Measurements from ENCODE around the gene ARFGAP3.
"Not testable (repeated sequence)": the region's sequence is repeated elsewhere in the genome, so short reads cannot be mapped to it uniquely, and the experiment has no call there.

Gene ARFGAP3

GRCh38 chr22:42769574-42770447 is 87.3 kb downstream of the ARFGAP3 start:
- no peak for DNase-seq (ENCODE audit: low read depth in 1 of 2, low spot score in 1 of 2)

- DNase-seq (ENCODE audit: low read depth in 1 of 2, low spot score in 1 of 2) = no peak
These were observed 87.9 kb downstream of the ARFGAP3 start for GRCh38 chr22:42769238-42769573.

GRCh38 chr22:42768385-42769035 is 88.6 kb downstream of the ARFGAP3 start:
- DNase-seq (ENCODE audit: low read depth in 1 of 2, low spot score in 1 of 2) = no peak

- no peak for DNase-seq (ENCODE audit: low read depth in 1 of 2, low spot score in 1 of 2)
These were observed 90.2 kb downstream of the ARFGAP3 start for GRCh38 chr22:42766860-42767259.

- DNase-seq (ENCODE audit: low read depth in 1 of 2, low spot score in 1 of 2) = no peak
These were observed 92.1 kb downstream of the ARFGAP3 start for GRCh38 chr22:42764895-42765363.

GRCh38 chr22:42763965-42764480 is 93.0 kb downstream of the ARFGAP3 start:
- no peak for DNase-seq (ENCODE audit: low read depth in 1 of 2, low spot score in 1 of 2)

- DNase-seq (ENCODE audit: low read depth in 1 of 2, low spot score in 1 of 2) = no peak
These were observed 96.1 kb downstream of the ARFGAP3 start for GRCh38 chr22:42760806-42761565.

- no peak for DNase-seq (ENCODE audit: low read depth in 1 of 2, low spot score in 1 of 2)
These were observed 98.0 kb downstream of the ARFGAP3 start for GRCh38 chr22:42758931-42759629.

- DNase-seq (ENCODE audit: low read depth in 1 of 2, low spot score in 1 of 2) = not testable (repeated sequence)
These were observed 101.5 kb downstream of the ARFGAP3 start for GRCh38 chr22:42755553-42755952.

- not testable (repeated sequence) for DNase-seq (ENCODE audit: low read depth in 1 of 2, low spot score in 1 of 2)
These were observed 102.0 kb downstream of the ARFGAP3 start for GRCh38 chr22:42755121-42755520.

- DNase-seq (ENCODE audit: low read depth in 1 of 2, low spot score in 1 of 2) = no peak
These were observed 102.4 kb downstream of the ARFGAP3 start for GRCh38 chr22:42754658-42755057.

GRCh38 chr22:42752912-42753311 is 104.2 kb downstream of the ARFGAP3 start:
- DNase-seq (ENCODE audit: low read depth in 1 of 2, low spot score in 1 of 2) = no peak

- DNase-seq (ENCODE audit: low read depth in 1 of 2, low spot score in 1 of 2) = no peak
These were observed 104.8 kb downstream of the ARFGAP3 start for GRCh38 chr22:42752230-42752746.

- not testable (repeated sequence) for DNase-seq (ENCODE audit: low read depth in 1 of 2, low spot score in 1 of 2)
These were observed 106.7 kb downstream of the ARFGAP3 start for GRCh38 chr22:42750421-42750820.

- DNase-seq (ENCODE audit: low read depth in 1 of 2, low spot score in 1 of 2) = no peak
These were observed 109.2 kb downstream of the ARFGAP3 start for GRCh38 chr22:42747701-42748513.
